Fibroblast of upper back skin (primary cell): ENCODE results near the gene ARHGEF16.
A peak's percentile ranks its signal among the peaks of the same experiment; 100 is the strongest.

Source experiments
- DNase-seq: peaks from one replicate; pipeline ENCODE4 v3.0.0-alpha.2; 2013

The ARHGEF16 gene

DNA sequence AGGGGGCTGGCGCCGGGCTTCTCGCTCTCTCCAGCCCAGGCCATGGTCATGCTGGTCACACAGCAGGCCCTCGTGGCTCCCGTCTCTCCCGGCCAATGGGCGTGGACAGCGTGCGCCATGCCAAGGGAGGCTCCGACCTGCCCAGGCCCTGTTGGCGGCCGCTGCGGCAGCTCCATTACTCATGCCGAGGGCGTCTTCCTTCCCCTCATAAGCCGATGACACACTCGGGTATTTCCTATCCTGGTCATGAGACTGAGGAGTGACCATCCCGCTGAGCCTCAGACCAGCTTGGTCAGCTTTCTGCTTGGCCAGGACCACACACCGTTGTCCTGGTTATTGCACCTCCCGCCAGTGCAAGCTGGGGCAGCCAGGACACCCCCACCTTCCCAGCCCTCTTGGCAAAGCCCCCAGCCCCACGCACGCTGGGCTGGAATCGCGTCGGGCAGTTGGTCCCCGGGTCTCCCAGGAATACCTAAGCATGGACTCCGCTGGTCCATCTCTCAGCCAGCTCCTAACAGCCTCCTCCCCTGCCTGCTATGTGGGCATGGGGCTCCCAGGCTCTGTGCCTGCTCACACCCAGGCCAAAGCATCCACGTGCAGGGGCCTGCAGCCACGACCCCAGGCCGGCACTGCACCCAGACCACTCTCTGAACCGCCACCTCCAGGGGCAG lies 49.8 kb downstream of the ARHGEF16 start:
- peak; percentile 25 for DNase-seq

- DNase-seq: no peak
Observed at GRCh38 chr1:3504822-3505153, 50.3 kb downstream of the ARHGEF16 start.

GRCh38 chr1:3505161-3505560 lies 50.7 kb downstream of the ARHGEF16 start:
- no peak for DNase-seq

DNA sequence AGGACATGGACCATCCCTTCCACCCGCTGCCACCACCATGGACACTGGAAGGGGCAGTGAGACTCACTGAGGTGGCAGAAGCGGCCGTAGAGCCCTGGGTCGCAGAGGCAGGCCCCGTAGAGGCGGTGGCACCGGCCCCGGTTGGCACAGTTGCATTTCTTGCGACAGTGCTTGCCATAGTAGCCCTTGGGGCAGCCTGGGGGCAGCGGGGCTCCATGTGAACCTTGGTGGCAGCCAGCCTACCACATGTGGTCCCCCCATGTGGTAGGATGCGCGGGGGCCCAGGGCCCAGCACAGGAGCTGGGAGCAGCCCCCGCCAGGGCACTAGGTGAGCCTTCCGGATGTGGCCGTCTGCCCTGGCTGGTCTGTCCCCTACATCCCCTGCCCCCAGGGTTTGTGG lies 51.6 kb downstream of the ARHGEF16 start:
- DNase-seq: no peak

- DNase-seq: no peak
Observed at GRCh38 chr1:3506943-3507342, 52.5 kb downstream of the ARHGEF16 start.

GRCh38 chr1:3507636-3508275 lies 53.3 kb downstream of the ARHGEF16 start:
- no peak for DNase-seq

DNA sequence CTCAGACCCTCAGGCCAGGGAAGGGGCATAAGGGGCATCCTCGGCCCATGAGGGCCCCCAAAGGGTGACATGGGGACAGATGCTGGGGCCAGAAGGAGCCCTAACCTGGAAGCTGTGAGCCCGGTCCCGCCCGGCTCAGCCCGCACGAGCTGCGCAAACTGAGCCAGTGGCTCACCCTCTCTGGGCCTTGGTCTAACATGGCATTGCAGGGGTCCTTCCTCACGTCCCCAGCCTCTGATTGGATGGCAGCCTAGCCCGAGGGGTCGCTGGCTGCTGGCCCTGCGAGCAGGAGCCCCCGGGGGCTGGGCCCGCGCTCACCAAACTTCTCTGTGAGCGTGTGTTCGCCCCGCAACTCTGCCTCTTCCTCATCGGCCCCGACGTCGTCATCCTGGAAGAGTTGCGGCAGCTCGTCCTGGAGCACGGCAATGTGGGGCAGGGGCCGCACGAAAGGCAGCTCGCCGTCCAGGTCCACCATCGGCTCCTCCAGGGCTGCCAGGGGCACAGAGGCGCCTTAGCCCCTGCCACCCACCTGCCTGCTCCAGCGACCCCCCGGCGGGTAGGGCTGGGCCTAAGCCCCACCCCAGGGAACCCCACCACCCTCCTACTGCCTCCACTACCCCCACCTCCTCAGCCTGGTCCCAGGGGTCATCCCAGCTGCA lies 54.4 kb downstream of the ARHGEF16 start:
- DNase-seq: no peak

DNA sequence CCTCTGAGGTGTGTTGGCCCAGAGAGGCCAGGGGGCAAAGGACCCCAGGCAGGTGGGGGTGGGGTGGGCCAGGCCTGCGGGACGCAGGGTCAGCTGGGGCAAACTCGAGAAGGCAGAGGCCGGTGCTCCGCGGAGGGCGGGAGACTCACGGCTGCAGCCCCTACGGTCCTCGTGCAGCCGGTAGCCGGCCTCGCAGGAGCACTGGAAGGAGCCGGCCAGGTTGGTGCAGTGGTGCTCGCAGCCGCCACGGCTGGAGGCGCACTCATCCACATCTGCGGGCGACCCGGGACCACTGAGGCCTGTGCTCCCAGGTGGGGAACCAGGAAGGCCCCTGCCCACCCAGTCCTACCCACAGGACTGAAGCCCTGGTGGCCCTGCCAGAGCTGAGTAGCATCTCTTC lies 55.3 kb downstream of the ARHGEF16 start:
- no peak for DNase-seq

GRCh38 chr1:3510136-3510955 lies 55.9 kb downstream of the ARHGEF16 start:
- no peak for DNase-seq

DNA sequence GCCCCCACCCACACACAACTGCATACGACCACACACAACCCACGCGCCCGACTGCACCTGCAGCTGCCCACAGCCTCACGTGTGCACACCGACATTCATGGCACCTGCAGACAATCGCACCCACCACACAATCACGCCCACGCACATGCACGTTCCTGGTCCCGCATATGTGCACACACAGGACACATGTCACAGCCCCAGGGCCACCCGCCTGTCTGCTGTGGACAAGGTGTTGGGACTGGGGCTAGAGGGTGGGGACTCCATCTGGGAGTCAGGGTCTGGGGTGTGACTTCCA lies 56.4 kb downstream of the ARHGEF16 start:
- no peak for DNase-seq

GRCh38 chr1:3511306-3511705 lies 56.8 kb downstream of the ARHGEF16 start:
- no peak for DNase-seq

GRCh38 chr1:3511856-3512255 lies 57.4 kb downstream of the ARHGEF16 start:
- no peak for DNase-seq

- DNase-seq: no peak
Observed at GRCh38 chr1:3514404-3514803, 59.9 kb downstream of the ARHGEF16 start.

DNA sequence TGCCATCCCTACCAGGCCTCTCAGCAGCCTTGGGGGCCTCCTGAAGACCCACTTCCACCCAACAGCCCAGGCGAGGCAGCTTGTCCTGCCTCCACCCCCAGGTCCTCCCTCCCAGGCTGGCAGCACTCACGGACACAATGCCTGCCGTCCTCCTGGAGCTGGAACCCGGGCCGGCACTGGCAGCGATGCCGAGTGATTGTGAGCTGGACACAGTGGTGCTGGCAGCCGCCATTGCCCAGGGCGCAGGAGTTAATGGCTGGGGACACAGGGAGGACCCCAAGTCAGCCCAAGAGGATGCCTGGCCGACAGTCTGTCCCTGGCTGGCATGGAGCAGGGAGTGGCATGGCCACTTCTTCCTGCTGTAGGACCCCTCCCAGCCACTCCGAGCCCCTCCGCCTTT lies 60.8 kb downstream of the ARHGEF16 start:
- DNase-seq: no peak

DNA sequence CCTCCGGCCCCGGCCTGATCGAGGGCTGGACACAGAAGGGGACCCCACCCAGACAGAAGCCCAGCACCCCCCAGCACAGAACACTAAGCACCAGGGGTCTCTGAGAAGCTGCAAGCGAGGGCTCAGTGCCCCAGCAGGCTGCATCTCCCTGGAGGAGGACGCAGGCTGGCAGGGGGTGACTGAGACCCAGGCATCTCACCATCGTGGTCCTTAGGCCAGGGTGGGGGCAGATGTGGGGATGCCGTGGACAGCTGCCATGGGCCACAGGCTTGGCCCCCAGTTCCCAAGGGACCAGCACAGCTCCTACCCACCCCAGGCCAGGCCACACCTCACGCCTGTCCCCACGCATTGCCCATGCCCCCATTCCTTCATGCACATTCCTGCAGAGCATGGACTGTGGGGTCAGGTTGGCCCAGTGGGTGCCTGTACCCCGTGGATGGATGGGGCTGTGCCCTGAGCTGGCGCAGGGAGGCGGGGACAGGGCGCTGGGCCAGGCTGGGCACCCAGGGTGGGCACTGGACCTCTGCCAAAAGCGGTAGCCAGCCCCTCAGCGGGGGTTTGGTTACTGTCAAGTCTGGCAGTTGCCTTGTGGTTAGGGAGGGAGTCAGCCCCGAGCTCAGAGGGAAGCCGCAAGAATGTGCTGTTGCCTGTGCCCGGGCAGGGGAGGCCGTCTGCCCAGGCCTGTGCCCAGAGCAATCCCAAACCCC lies 61.5 kb downstream of the ARHGEF16 start:
- DNase-seq: peak; percentile 35

- no peak for DNase-seq
Observed at GRCh38 chr1:3516481-3516869, 62.0 kb downstream of the ARHGEF16 start.

GRCh38 chr1:3516911-3517675 lies 62.6 kb downstream of the ARHGEF16 start:
- DNase-seq: no peak

DNA sequence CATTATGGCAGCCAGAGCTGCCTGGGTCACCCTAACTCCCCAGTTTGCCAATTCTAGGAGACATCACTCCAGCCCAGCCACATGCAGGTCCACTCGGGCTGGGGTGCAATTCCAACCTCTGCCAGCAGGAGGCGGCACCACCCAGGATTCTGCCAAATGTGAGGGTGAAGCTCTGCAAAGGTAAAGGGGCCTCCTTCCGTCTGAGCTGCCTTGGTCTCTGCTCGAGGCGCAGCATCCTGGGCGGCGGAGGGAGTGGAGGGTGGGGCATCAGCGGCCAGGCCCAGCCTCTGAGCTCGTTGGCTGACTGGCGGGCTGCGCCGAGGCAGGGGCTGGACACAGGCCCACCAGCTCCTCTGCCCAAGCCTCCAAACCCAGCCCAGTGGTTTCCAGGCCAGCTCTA lies 63.8 kb downstream of the ARHGEF16 start:
- no peak for DNase-seq

DNA sequence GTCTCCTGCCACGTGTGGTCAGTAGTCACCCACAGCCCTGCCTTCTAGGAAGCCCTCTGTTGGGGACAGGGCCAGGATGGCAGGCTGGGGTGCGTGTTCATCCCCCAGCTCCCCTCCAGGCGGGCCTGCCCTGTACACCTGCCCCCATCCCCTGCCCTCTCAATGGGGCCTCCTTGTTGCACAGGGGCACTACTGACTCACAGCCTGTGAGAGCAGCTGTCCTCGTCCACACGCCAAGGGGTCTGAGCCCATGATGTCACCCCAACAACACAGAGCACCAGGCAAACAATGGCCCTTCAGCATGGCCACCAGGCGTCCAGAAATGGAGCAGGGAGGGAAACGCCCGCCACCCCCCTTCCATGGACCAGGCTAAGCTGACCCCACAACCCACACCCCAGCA lies 64.3 kb downstream of the ARHGEF16 start:
- no peak for DNase-seq

- DNase-seq: no peak
Observed at GRCh38 chr1:3519301-3519885, 64.9 kb downstream of the ARHGEF16 start.

- DNase-seq: no peak
Observed at GRCh38 chr1:3520419-3521378, 66.2 kb downstream of the ARHGEF16 start.
